HepG2 (cell line): ENCODE data around the gene BOLA3. TPM values are rescaled to one million over a fixed set of nuclear protein-coding genes. Genes with fewer than 3 reads are reported as not detected.

Experiments used
- ATAC-seq: fragments of 200-7000 bp; cut with Tn5 transposase; 3 replicates; pipeline ENCODE4 v1.9.1; 2020; ENCODE audit warnings: mild to moderate bottlenecking, moderate library complexity
- BruUV-seq: library from RNA; stranded (reverse); fragments of 400-500 nt; replicated peaks from 2 replicates; lab custom pipeline; 2021; lab: Mats Ljungman, UMichigan
- CTCF ChIA-PET: fragments of 300-600 bp; formaldehyde crosslinking; extraction: SDS; loops from one replicate; lab custom pipeline; 2021; ENCODE audit warnings: low total read pairs, inconsistent platforms, low intra/inter-chr PET ratio; lab: Yijun Ruan, JAX
- POLR2A ChIA-PET: fragments of 350-600 bp; sonication (Branson Sonifier 250); formaldehyde crosslinking; loops from one replicate; lab custom pipeline; 2020; ENCODE audit warnings: antibody characterized with exemption, inconsistent platforms; lab: Yijun Ruan, JAX
- DNase-seq: peaks from one replicate; pipeline ENCODE4 v3.0.0-alpha.2; 2015; ENCODE audit warnings: low spot score
- FAIRE-seq: peaks from 3 replicates; lab custom pipeline; 2011; peaks lifted over from hg19 to GRCh38; lab: Jason Lieb, UNC
- H2AFZ ChIP-seq: one replicate; pipeline ENCODE4 v1.6.1; 2011; ENCODE audit warnings: low read length, inconsistent platforms
- H3K27ac ChIP-seq: fragments of 300-600 bp; 3 replicates; pipeline ENCODE4 v1.8.0; 2011; ENCODE audit warnings: mixed run types, mild to moderate bottlenecking, mixed read lengths, low read length, inconsistent platforms; ENCODE audit not compliant: insufficient read depth; ENCODE audit errors: extremely low read length
- H3K27me3 ChIP-seq, 2 experiments: fragments of 200-600 bp in 1 of 2; 2 replicates in 1 of 2; 3 replicates in 1 of 2; pipeline versions ENCODE4 v1.6.0 to v1.8.0; 2011; ENCODE audit warnings: low read length in 2 of 2, mild to moderate bottlenecking in 2 of 2, moderate library complexity in 2 of 2, inconsistent platforms in 1 of 2; ENCODE audit not compliant: insufficient read depth in 2 of 2, control insufficient read depth in 1 of 2
- H3K36me3 ChIP-seq, 2 experiments: fragments of 200-600 bp in 1 of 2; replicated peaks in 1 of 2; 2 replicates in 1 of 2; 3 replicates in 1 of 2; pipeline versions ENCODE4 v1.5.1 to v1.8.0; 2011; ENCODE audit warnings: low read length in 2 of 2, inconsistent platforms in 1 of 2; ENCODE audit not compliant: insufficient read depth in 2 of 2, control insufficient read depth in 1 of 2
- H3K4me1 ChIP-seq: 2 replicates; pipeline ENCODE4 v1.5.1; 2012; ENCODE audit warnings: low read length, inconsistent platforms; ENCODE audit not compliant: insufficient read depth
- H3K4me2 ChIP-seq: 2 replicates; pipeline ENCODE4 v1.6.0; 2011; ENCODE audit warnings: low read depth, low read length, inconsistent platforms
- H3K4me3 ChIP-seq, 3 experiments: fragments of 200-600 bp in 1 of 3; sonication (generic), shearing (Covaris generic) in 1 of 3; replicated peaks in 1 of 3; 2 replicates each; pipeline ENCODE4 v1.5.1; 2011 to 2016; ENCODE audit warnings: low read length in 3 of 3, inconsistent platforms in 2 of 3, low read depth in 2 of 3, mild to moderate bottlenecking in 2 of 3, control low read depth in 1 of 3, mixed read lengths in 1 of 3; ENCODE audit not compliant: insufficient read depth in 1 of 3
- H3K79me2 ChIP-seq: one replicate; pipeline ENCODE4 v1.6.1; 2011; ENCODE audit warnings: low read length, inconsistent platforms; ENCODE audit not compliant: insufficient read depth
- H3K9ac ChIP-seq: 2 replicates; pipeline ENCODE4 v1.6.0; 2011; ENCODE audit warnings: mild to moderate bottlenecking, low read depth, low read length, inconsistent platforms; ENCODE audit not compliant: insufficient read depth
- H3K9me3 ChIP-seq: 2 replicates; pipeline ENCODE4 v1.5.1; 2012; ENCODE audit warnings: mild to moderate bottlenecking, low read length
- H4K20me1 ChIP-seq: 2 replicates; pipeline ENCODE4 v1.6.0; 2011; ENCODE audit warnings: inconsistent platforms, mild to moderate bottlenecking, low read length, moderate library complexity; ENCODE audit not compliant: insufficient read depth
- AGO2 ChIP-seq: fragments of 200-400 bp; formaldehyde crosslinking; optimal IDR thresholded peaks from 2 replicates; pipeline ENCODE3; 2017; ENCODE audit warnings: mild to moderate bottlenecking, low read depth, low read length, moderate library complexity
- DBP ChIP-seq: sonication (generic); formaldehyde crosslinking; IDR thresholded peaks from 2 replicates; pipeline ENCODE4 v1.4.0; 2020; ENCODE audit warnings: missing genetic modification reagents; ENCODE audit errors: not compliant biosample characterization
- HNRNPL ChIP-seq: fragments of 200-400 bp; formaldehyde crosslinking; IDR thresholded peaks from 2 replicates; pipeline ENCODE4 v1.6.1; 2017; ENCODE audit warnings: mild to moderate bottlenecking, low read depth, low read length
- MZF1 ChIP-seq: sonication (generic); formaldehyde crosslinking; IDR thresholded peaks from 2 replicates; pipeline ENCODE4 v1.8.1; 2023; ENCODE audit warnings: mild to moderate bottlenecking, missing genetic modification reagents, borderline replicate concordance
- RBM22 ChIP-seq: fragments of 200-400 bp; formaldehyde crosslinking; optimal IDR thresholded peaks from 2 replicates; pipeline ENCODE3; 2017; ENCODE audit warnings: mild to moderate bottlenecking, low read length, moderate library complexity
- TMF1 ChIP-seq: sonication (generic); formaldehyde crosslinking; IDR thresholded peaks from 2 replicates; pipeline ENCODE4 v1.8.1; 2022; ENCODE audit warnings: low read depth, missing genetic modification reagents
- WGBS: methylation state at CpG from one replicate; pipeline ENCODE4 v1.1.6; 2017; ENCODE audit warnings: low lambda C conversion rate; 5-methylcytosine and 5-hydroxymethylcytosine counted together
- in situ Hi-C: cut with HindIII; loops from 2 replicates; pipeline ENCODE4 v1.10.0; 2017; ENCODE audit warnings: low pct_unique_long_range_greater_than_20kb; ENCODE audit not compliant: extremely low pct_ligation_motif_present
- intact Hi-C: fragments of 100-400 bp; cut with micrococcal nuclease; formaldehyde crosslinking; loops from one replicate; pipeline ENCODE4 v1.10.0; 2022; ENCODE audit not compliant: unreplicated experiment
- polyA plus RNA-seq, 8 experiments: library from polyadenylated mRNA; depleted of rRNA in 3 of 8; stranded (reverse) in 7 of 8; unstranded in 1 of 8; fragments of >200 nt; fragmentation: Illumina TruSeq in 4 of 8; extraction: Trizol in 4 of 8; gene quantifications; 2 replicates each; pipeline versions ENCODE4 v1.2.1 to v1.2.3, GENCODE V29; 2011 to 2016; ENCODE audit warnings: low read depth in 4 of 8, missing spikeins in 1 of 8, mixed read lengths in 1 of 8; ENCODE audit not compliant: insufficient read depth in 1 of 8
- total RNA-seq, 5 experiments: library from RNA; depleted of rRNA; stranded (reverse); fragments of >200 nt; fragmentation: Illumina TruSeq; extraction: Trizol; gene quantifications; 2 replicates each; pipeline ENCODE4 v1.2.3, GENCODE V29; 2016; ENCODE audit warnings: low read depth in 1 of 5

The BOLA3 gene
- total and polyA plus RNA-seq, 2 of the 13 experiments (the other 11 are each of a cell fraction or from before 2014, with no cell fraction given), result 89.7 to 170 TPM

- no peak overlapping the region for H3K9ac ChIP-seq
- no TSS peak for BruUV-seq
- no peak for ATAC-seq
- no peak overlapping the region for H3K27ac ChIP-seq
- intact Hi-C loops (no loop called here), in situ Hi-C loops (no loop called here)
- H3K36me3 ChIP-seq, result peaks cover 28 to 52% of the 10 kb centered on the region in 2 experiments
- no peak overlapping the region for H3K4me2 ChIP-seq
- no peaks in the 10 kb centered on the region for H4K20me1 ChIP-seq
- no peak overlapping the region for H2AFZ ChIP-seq
- no peak overlapping the region for H3K4me3 ChIP-seq
- H3K9me3 ChIP-seq, result no peaks in the 10 kb centered on the region
- no peaks in the 10 kb centered on the region for H3K27me3 ChIP-seq
- ChIA-PET CTCF (no interaction called here), POLR2A (no interaction called here)
- TF ChIP-seq DBP (no peak), MZF1 (CRISPR knock-in tag) (no peak), RBM22 (peak; percentile 19)
- H3K4me1 ChIP-seq, result no peaks in the 10 kb centered on the region
- FAIRE-seq, result no peak
- H3K79me2 ChIP-seq, result no peaks in the 10 kb centered on the region
- WGBS, result 94% methylated on average over 14 of the region's 14 CpGs
- DNase-seq, result no peak
Observed at GRCh38 chr2:74102516-74102915, 45.2 kb downstream of the BOLA3 start.

DNA sequence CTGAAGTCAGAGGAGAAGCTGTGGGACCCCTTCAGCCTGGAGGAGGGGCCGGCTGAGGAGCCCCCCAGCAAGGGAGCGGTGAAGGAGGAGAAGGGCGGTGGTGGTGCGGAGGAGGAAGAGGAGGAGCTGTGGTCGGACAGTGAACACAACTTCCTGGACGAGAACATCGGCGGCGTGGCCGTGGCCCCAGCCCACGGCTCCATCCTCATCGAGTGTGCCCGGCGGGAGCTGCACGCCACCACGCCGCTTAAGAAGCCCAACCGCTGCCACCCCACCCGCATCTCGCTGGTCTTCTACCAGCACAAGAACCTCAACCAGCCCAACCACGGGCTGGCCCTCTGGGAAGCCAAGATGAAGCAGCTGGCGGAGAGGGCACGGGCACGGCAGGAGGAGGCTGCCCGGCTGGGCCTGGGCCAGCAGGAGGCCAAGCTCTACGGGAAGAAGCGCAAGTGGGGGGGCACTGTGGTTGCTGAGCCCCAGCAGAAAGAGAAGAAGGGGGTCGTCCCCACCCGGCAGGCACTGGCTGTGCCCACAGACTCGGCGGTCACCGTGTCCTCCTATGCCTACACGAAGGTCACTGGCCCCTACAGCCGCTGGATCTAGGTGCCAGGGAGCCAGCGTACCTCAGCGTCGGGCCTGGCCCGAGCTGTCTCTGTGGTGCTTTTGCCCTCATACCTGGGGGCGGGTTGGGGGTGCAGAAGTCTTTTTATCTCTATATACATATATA is 46.0 kb downstream of the BOLA3 start:
- 96% methylated on average over 39 of the region's 39 CpGs for WGBS
- Histone ChIP-seq H3K79me2 (no peaks in the 10 kb centered on the region), H3K4me3 (no peak overlapping the region), H3K4me1 (no peaks in the 10 kb centered on the region), H3K9me3 (no peaks in the 10 kb centered on the region), H2AFZ (no peak overlapping the region), H3K4me2 (no peak overlapping the region), H3K36me3 (peaks cover 28 to 53% of the 10 kb centered on the region in 2 experiments), H3K9ac (no peak overlapping the region), H3K27ac (no peak overlapping the region), H3K27me3 (no peaks in the 10 kb centered on the region), H4K20me1 (no peaks in the 10 kb centered on the region)
- BruUV-seq, result no TSS peak
- TF ChIP-seq HNRNPL, result 0 out of 2 replicates have a peak, but pooled peaks have one; percentile 39
- peak; percentile 69 for TF ChIP-seq AGO2
- TF ChIP-seq TMF1 (CRISPR knock-in tag), result no peak
- POLR2A ChIA-PET, result no interaction called here
- no peak for ATAC-seq
- no peak for FAIRE-seq
- intact Hi-C loops, result no loop called here
- CTCF ChIA-PET, result no interaction called here
- DNase-seq, result no peak
- in situ Hi-C loops, result no loop called here
